ENCODE results near the gene PLS3. TPM values are rescaled to one million over a fixed set of nuclear protein-coding genes. Genes with fewer than 3 reads are reported as not detected.

Gene PLS3
- total RNA-seq, 3 donors from 2014 or later (not counting 1 experiment from before 2014, with no cell fraction given): 0.54 TPM; not detected in 2

DNA sequence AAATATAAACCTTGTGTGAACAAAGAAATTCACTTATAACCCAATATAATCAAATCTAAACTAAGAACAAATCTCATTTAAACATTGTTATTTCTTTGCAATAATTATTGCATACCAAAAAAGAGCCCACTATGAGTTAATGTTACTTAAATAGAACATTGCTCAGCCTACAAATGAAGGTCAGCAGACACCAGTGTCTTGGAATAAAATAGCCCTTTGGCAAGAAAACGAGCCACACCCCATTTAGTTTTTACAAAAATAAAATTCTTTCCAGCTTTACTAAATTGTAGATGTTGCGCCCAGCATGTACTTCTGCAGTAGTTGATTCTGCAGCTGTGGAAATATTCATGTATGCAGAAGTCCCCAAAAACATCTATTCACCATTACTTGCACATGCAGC, 12.2 kb downstream of the PLS3 start:
- Histone ChIP-seq H3K4me1 (ENCODE audit: control insufficient read depth, insufficient read depth, low read length) (no peaks in the 10 kb centered on the region), H3K9me3 (ENCODE audit: control insufficient read depth, insufficient read depth, low read length) (no peaks in the 10 kb centered on the region), H3K27ac (ENCODE audit: low read length) (no peak overlapping the region), H3K4me3 (ENCODE audit: low read length) (no peak overlapping the region), H3K36me3 (ENCODE audit: control insufficient read depth, insufficient read depth, low read length) (no peaks in the 10 kb centered on the region), H3K27me3 (ENCODE audit: control insufficient read depth, insufficient read depth, low read length) (no peaks in the 10 kb centered on the region)
- no peaks in the 10 kb centered on the region for H3K36me3 Mint-ChIP-seq
- WGBS (ENCODE audit: insufficient coverage): 60% methylated on average over 1 of the region's 2 CpGs
- H3K27me3 Mint-ChIP-seq (ENCODE audit: low read depth in 2 of 2): peaks cover 0 to 7% of the 10 kb centered on the region in 2 donors
- H3K4me3 Mint-ChIP-seq: no peak overlapping the region
- TF ChIP-seq, protein P1, sequence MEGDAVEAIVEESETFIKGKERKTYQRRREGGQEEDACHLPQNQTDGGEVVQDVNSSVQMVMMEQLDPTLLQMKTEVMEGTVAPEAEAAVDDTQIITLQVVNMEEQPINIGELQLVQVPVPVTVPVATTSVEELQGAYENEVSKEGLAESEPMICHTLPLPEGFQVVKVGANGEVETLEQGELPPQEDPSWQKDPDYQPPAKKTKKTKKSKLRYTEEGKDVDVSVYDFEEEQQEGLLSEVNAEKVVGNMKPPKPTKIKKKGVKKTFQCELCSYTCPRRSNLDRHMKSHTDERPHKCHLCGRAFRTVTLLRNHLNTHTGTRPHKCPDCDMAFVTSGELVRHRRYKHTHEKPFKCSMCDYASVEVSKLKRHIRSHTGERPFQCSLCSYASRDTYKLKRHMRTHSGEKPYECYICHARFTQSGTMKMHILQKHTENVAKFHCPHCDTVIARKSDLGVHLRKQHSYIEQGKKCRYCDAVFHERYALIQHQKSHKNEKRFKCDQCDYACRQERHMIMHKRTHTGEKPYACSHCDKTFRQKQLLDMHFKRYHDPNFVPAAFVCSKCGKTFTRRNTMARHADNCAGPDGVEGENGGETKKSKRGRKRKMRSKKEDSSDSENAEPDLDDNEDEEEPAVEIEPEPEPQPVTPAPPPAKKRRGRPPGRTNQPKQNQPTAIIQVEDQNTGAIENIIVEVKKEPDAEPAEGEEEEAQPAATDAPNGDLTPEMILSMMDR (IDR thresholded peaks at IDR 0.05): no peak
- DNase-seq (no peak), ATAC-seq (no peak)
- intact Hi-C loops (cut with micrococcal nuclease): no loop called here
- H3K27ac Mint-ChIP-seq: no peak overlapping the region
- H3K9me3 Mint-ChIP-seq: no peaks in the 10 kb centered on the region
- H3K4me1 Mint-ChIP-seq: no peaks in the 10 kb centered on the region

DNA sequence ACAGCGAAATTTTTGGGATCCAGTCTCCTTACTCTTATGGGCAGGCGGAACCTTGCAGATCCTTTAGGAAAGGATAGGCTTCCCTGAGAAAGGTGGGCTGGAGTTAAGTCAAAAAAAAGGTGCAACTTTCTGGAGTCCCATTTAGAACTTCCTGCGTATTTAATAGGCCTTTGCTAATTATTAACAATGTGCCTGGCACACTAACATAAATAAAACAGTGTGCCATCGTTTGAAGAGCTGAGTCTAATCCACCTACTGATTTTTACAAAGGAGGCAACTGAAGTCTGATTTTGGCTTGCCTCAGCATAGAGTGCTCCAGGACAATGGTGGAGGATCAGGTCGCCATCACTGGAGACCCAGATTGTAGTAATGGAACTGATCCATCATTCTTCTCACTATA, 15.7 kb downstream of the PLS3 start:
- TF ChIP-seq, protein P1 (IDR thresholded peaks at IDR 0.05): no peak
- H3K9me3 Mint-ChIP-seq: no peaks in the 10 kb centered on the region
- 92% methylated on average over 2 of the region's 5 CpGs for WGBS (ENCODE audit: insufficient coverage)

DNA sequence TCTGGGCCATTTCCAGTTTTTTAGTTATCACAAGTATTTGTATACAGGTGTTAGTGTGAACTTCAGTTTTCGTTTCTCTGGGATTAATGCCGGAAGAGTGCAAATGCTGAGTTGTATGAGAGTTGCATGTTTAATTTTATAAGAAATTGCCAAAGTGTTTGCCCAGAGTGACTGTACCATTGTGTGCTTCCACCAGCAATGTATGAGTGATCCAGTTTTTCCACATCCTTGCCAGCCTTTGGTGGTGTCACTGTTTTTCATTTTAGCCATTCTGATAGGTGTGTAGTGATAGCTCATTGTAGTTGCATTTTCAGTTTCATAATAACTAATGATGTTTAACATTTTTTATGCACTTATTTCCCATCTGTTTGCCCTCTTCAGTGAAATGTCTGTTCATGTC, 18.4 kb downstream of the PLS3 start:
- Mint-ChIP-seq H3K4me3 (no peak overlapping the region), H3K4me1 (no peaks in the 10 kb centered on the region), H3K36me3 (no peaks in the 10 kb centered on the region), H3K9me3 (no peaks in the 10 kb centered on the region), H3K27me3 (ENCODE audit: low read depth in 2 of 2) (peaks cover 0 to 9% of the 10 kb centered on the region in 2 donors), H3K27ac (no peak overlapping the region)
- intact Hi-C loops (cut with micrococcal nuclease): no loop called here
- no peaks in the 10 kb centered on the region for H3K36me3 ChIP-seq (ENCODE audit: control insufficient read depth, insufficient read depth, low read length)
- no peaks in the 10 kb centered on the region for H3K27me3 ChIP-seq (ENCODE audit: control insufficient read depth, insufficient read depth, low read length)
- 92% methylated on average over 2 of the region's 2 CpGs for WGBS (ENCODE audit: insufficient coverage)
- H3K4me1 ChIP-seq (ENCODE audit: control insufficient read depth, insufficient read depth, low read length): no peaks in the 10 kb centered on the region
- no peak for DNase-seq
- no peak for ATAC-seq
- H3K9me3 ChIP-seq (ENCODE audit: control insufficient read depth, insufficient read depth, low read length): no peaks in the 10 kb centered on the region
- H3K27ac ChIP-seq (ENCODE audit: low read length): no peak overlapping the region
- TF ChIP-seq, protein P1 (IDR thresholded peaks at IDR 0.05): no peak
- no peak overlapping the region for H3K4me3 ChIP-seq (ENCODE audit: low read length)

More for the DNA sequence above, 15.7 kb downstream of the PLS3 start:
- Histone ChIP-seq H3K4me1 (ENCODE audit: control insufficient read depth, insufficient read depth, low read length) (no peaks in the 10 kb centered on the region), H3K9me3 (ENCODE audit: control insufficient read depth, insufficient read depth, low read length) (no peaks in the 10 kb centered on the region), H3K4me3 (ENCODE audit: low read length) (no peak overlapping the region), H3K27ac (ENCODE audit: low read length) (no peak overlapping the region), H3K27me3 (ENCODE audit: control insufficient read depth, insufficient read depth, low read length) (no peaks in the 10 kb centered on the region), H3K36me3 (ENCODE audit: control insufficient read depth, insufficient read depth, low read length) (no peaks in the 10 kb centered on the region)
- Mint-ChIP-seq H3K27me3 (ENCODE audit: low read depth in 2 of 2) (peaks cover 0 to under 1% of the 10 kb centered on the region in 2 donors), H3K4me3 (no peak overlapping the region), H3K4me1 (no peaks in the 10 kb centered on the region), H3K27ac (no peak overlapping the region), H3K36me3 (no peaks in the 10 kb centered on the region)
- ATAC-seq (no peak), DNase-seq (no peak)
- intact Hi-C loops (cut with micrococcal nuclease): no loop called here

DNA sequence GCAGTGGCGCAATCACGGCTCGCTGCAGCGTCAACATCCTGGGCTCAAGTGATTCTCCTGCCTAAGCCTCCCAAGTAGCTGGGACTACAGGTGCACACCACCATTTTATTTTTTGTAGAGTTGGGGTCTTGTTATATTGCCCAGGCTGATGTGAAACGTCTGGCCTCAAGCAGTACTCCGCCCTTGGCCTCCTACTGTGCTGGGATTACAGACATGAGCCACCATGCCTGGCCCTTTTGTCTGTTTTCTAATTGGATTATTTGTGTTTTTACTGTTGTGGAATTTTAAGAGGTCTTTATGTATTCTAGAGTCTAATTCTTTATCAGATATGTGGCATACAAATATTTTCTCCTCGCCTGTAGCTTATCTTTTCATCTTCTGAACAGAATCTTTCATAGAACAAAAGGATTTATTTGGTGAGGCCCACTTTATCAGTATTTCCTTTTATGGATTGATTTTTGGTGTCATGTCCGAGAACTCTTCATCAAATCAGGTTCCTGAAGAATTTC, 18.9 kb downstream of the PLS3 start:
- Mint-ChIP-seq H3K9me3 (no peaks in the 10 kb centered on the region), H3K36me3 (no peaks in the 10 kb centered on the region), H3K4me3 (no peak overlapping the region), H3K4me1 (no peaks in the 10 kb centered on the region), H3K27ac (no peak overlapping the region), H3K27me3 (ENCODE audit: low read depth in 2 of 2) (peaks cover 0 to 14% of the 10 kb centered on the region in 2 donors)
- H3K4me3 ChIP-seq (ENCODE audit: low read length): no peak overlapping the region
- no peaks in the 10 kb centered on the region for H3K9me3 ChIP-seq (ENCODE audit: control insufficient read depth, insufficient read depth, low read length)
- 100% methylated on average over 4 of the region's 8 CpGs for WGBS (ENCODE audit: insufficient coverage)
- intact Hi-C loops (cut with micrococcal nuclease): no loop called here
- H3K27me3 ChIP-seq (ENCODE audit: control insufficient read depth, insufficient read depth, low read length): no peaks in the 10 kb centered on the region
- H3K36me3 ChIP-seq (ENCODE audit: control insufficient read depth, insufficient read depth, low read length): no peaks in the 10 kb centered on the region
- TF ChIP-seq, protein P1 (IDR thresholded peaks at IDR 0.05): no peak
- no peak overlapping the region for H3K27ac ChIP-seq (ENCODE audit: low read length)
- no peaks in the 10 kb centered on the region for H3K4me1 ChIP-seq (ENCODE audit: control insufficient read depth, insufficient read depth, low read length)
- ATAC-seq: no peak
- no peak for DNase-seq

Data from natural killer cell (primary cell).